Panc1 (cell line): ENCODE measurements around the gene KRT7. TPM values are rescaled to one million over a fixed set of nuclear protein-coding genes. Genes with fewer than 3 reads are reported as not detected.

Source experiments
- ATAC-seq: fragments of 200-7000 bp; cut with Tn5 transposase; 2 replicates; pipeline ENCODE4 v1.9.1; 2020; ENCODE audit warnings: mild to moderate bottlenecking, moderate library complexity
- BruUV-seq: library from RNA; stranded (reverse); fragments of 400-500 nt; replicated peaks from 2 replicates; lab custom pipeline; 2021; lab: Mats Ljungman, UMichigan
- CTCF ChIA-PET: fragments of 300-600 bp; sonication (Branson Sonifier 250); formaldehyde crosslinking; loops from one replicate; lab custom pipeline; 2022; ENCODE audit warnings: antibody characterized with exemption; lab: Charles Lee
- POLR2A ChIA-PET: fragments of 300-600 bp; sonication (Branson Sonifier 250); formaldehyde crosslinking; loops from one replicate; lab custom pipeline; 2022; ENCODE audit warnings: antibody characterized with exemption; lab: Charles Lee
- DNase-seq: peaks from one replicate; pipeline ENCODE4 v3.0.0-alpha.2; 2010; ENCODE audit warnings: low read depth, low spot score
- H3K27ac ChIP-seq: 2 replicates; pipeline ENCODE4 v1.5.1; 2011; ENCODE audit warnings: mild to moderate bottlenecking, low read length, inconsistent platforms
- H3K27me3 ChIP-seq: fragments of 200-500 bp; sonication (Bioruptor generic); 2 replicates; pipeline ENCODE4 v1.6.0; 2014; ENCODE audit warnings: low read length, inconsistent platforms; ENCODE audit not compliant: control insufficient read depth, insufficient read depth
- H3K36me3 ChIP-seq: fragments of 200-500 bp; sonication (Bioruptor generic); 2 replicates; pipeline ENCODE4 v1.5.1; 2014; ENCODE audit warnings: inconsistent platforms, mild to moderate bottlenecking, low read length, moderate library complexity; ENCODE audit not compliant: control insufficient read depth, insufficient read depth
- H3K4me1 ChIP-seq: 2 replicates; pipeline ENCODE4 v1.5.1; 2011; ENCODE audit warnings: inconsistent platforms, mild to moderate bottlenecking, low read length, moderate library complexity; ENCODE audit not compliant: control insufficient read depth, insufficient read depth
- H3K4me3 ChIP-seq, 2 experiments: 2 replicates each; pipeline ENCODE4 v1.5.1; 2011 to 2012; ENCODE audit warnings: low read depth in 2 of 2, low read length in 2 of 2, mild to moderate bottlenecking in 2 of 2, inconsistent platforms in 1 of 2, moderate library complexity in 1 of 2
- H3K9me3 ChIP-seq: fragments of 200-500 bp; sonication (Bioruptor generic); 2 replicates; pipeline ENCODE4 v1.5.1; 2014; ENCODE audit warnings: low read depth, mild to moderate bottlenecking, inconsistent platforms, low read length, moderate library complexity; ENCODE audit not compliant: control insufficient read depth, insufficient read depth
- CTCF ChIP-seq: fragments of 450-650 bp; IDR thresholded peaks from 2 replicates; pipeline ENCODE4 v1.5.1; 2017; ENCODE audit warnings: mild to moderate bottlenecking
- POLR2AphosphoS5 ChIP-seq: IDR thresholded peaks from 2 replicates; pipeline ENCODE4 v1.6.1; 2012; ENCODE audit warnings: mild to moderate bottlenecking, low read depth, low read length, moderate library complexity
- REST ChIP-seq, 2 experiments: IDR thresholded peaks; 2 replicates each; pipeline ENCODE4 v1.6.1; 2011 to 2012; ENCODE audit warnings: low read depth in 2 of 2, control low read depth in 1 of 2, low read length in 1 of 2, mild to moderate bottlenecking in 1 of 2, moderate library complexity in 1 of 2; ENCODE audit not compliant: insufficient read depth in 1 of 2
- SIN3A ChIP-seq: IDR thresholded peaks from 2 replicates; pipeline ENCODE4 v1.6.1; 2012; ENCODE audit warnings: low read depth, mild to moderate bottlenecking, low read length, moderate library complexity, borderline replicate concordance; ENCODE audit not compliant: insufficient read depth
- TCF7L2 ChIP-seq: IDR thresholded peaks from 2 replicates; pipeline ENCODE4 v1.6.1; 2011; ENCODE audit warnings: mild to moderate bottlenecking, low read depth, low read length, inconsistent platforms
- in situ Hi-C: cut with HindIII; loops from 2 replicates; pipeline ENCODE4 v1.10.0; 2016; ENCODE audit warnings: low sequenced_read_pairs, low pct_unique_long_range_greater_than_20kb
- intact Hi-C: fragments of 100-400 bp; cut with micrococcal nuclease; formaldehyde crosslinking; loops from one replicate; pipeline ENCODE4 v1.10.0; 2022; ENCODE audit not compliant: unreplicated experiment
- total RNA-seq: library from RNA; stranded (reverse); gene quantifications from one replicate; pipeline ENCODE4 v1.2.1, GENCODE V29; 2021; ENCODE audit not compliant: unreplicated experiment

KRT7 gene
- total RNA-seq, 1 experiment from 2014 or later: 16.8 TPM

- BruUV-seq: no TSS peak
Observed at GRCh38 chr12:52249511-52250047, 16.5 kb downstream of the KRT7 start.

GRCh38 chr12:52250048-52250990 lies 17.3 kb downstream of the KRT7 start:
- ChIA-PET CTCF (no interaction called here), POLR2A (no interaction called here)
- Histone ChIP-seq H3K27ac (peak overlapping the region; percentile 70), H3K4me3 (no peak overlapping the region), H3K27me3 (no peaks in the 10 kb centered on the region), H3K36me3 (no peaks in the 10 kb centered on the region), H3K4me1 (peaks cover 46% of the 10 kb centered on the region), H3K9me3 (no peaks in the 10 kb centered on the region)
- intact Hi-C loops (no loop called here), in situ Hi-C loops (no loop called here)
- no TSS peak for BruUV-seq
- no peak for ATAC-seq
- DNase-seq: no peak
- TF ChIP-seq POLR2AphosphoS5 (no peak), REST (IDR thresholded peaks at IDR 0.05; ENCODE audit: insufficient read depth in 1 of 2, low read depth in 2 of 2, low read length in 1 of 2) (no peak), CTCF (no peak), TCF7L2 (no peak), SIN3A (no peak)

More at GRCh38 chr12:52249511-52250047, 16.5 kb downstream of the KRT7 start:
- Histone ChIP-seq H3K27ac (peak overlapping the region; percentile 78), H3K9me3 (no peaks in the 10 kb centered on the region), H3K27me3 (no peaks in the 10 kb centered on the region), H3K4me1 (peaks cover 52% of the 10 kb centered on the region), H3K36me3 (no peaks in the 10 kb centered on the region), H3K4me3 (no peak overlapping the region)
- POLR2A ChIA-PET: no interaction called here
- intact Hi-C loops: no loop called here
- DNase-seq (no peak), ATAC-seq (no peak)
- in situ Hi-C loops: no loop called here
- CTCF ChIA-PET: no interaction called here
- TF ChIP-seq TCF7L2 (no peak), REST (IDR thresholded peaks at IDR 0.05; ENCODE audit: insufficient read depth in 1 of 2, low read depth in 2 of 2, low read length in 1 of 2) (no peak), POLR2AphosphoS5 (no peak)
